Stimulated activated CD4-positive, alpha-beta T cell treated with anti-CD3 and anti-CD28 coated beads, Interleukin-1b, Interleukin-23, amount 100 ng/mL, for 48 hours (primary cell): ENCODE data around the gene SUDS3.

Source experiments
- DNase-seq: peaks from one replicate; pipeline ENCODE4 v3.0.0-alpha.2; 2020

Gene SUDS3

GRCh38 chr12:118357257-118358007 is 18.9 kb upstream of the SUDS3 start:
- peak; percentile 44 for DNase-seq

GRCh38 chr12:118358008-118358359 is 18.4 kb upstream of the SUDS3 start:
- no peak for DNase-seq

- DNase-seq = no peak
Observed at GRCh38 chr12:118358612-118359540, 17.5 kb upstream of the SUDS3 start.

- peak; percentile 21 for DNase-seq
Observed at GRCh38 chr12:118359541-118359915, 16.8 kb upstream of the SUDS3 start.

GRCh38 chr12:118361092-118361404 is 15.3 kb upstream of the SUDS3 start:
- no peak for DNase-seq

- DNase-seq = no peak
Observed at GRCh38 chr12:118361889-118362288, 14.5 kb upstream of the SUDS3 start.

GRCh38 chr12:118368821-118369220 is 7.5 kb upstream of the SUDS3 start:
- DNase-seq = no peak

GRCh38 chr12:118370601-118371000 is 5.8 kb upstream of the SUDS3 start:
- DNase-seq = no peak

GRCh38 chr12:118371321-118372282 is 4.8 kb upstream of the SUDS3 start:
- no peak for DNase-seq

GRCh38 chr12:118372541-118373495 is 3.5 kb upstream of the SUDS3 start, which contains the start of gene TAOK3:
TAOK3 (minus strand) TSS chr12:118372907; CDS start chr12:118255567, 117,340 bp downstream.
- peak; percentile 98 for DNase-seq

- DNase-seq = no peak
Observed at GRCh38 chr12:118373616-118374015, 2.7 kb upstream of the SUDS3 start.

- no peak for DNase-seq
Observed at GRCh38 chr12:118374126-118374725, 2.1 kb upstream of the SUDS3 start.

- no peak for DNase-seq
Observed at GRCh38 chr12:118374909-118375308, 1.4 kb upstream of the SUDS3 start.

- DNase-seq = no peak
Observed at GRCh38 chr12:118375348-118375747, 1.0 kb upstream of the SUDS3 start.

- no peak for DNase-seq
Observed at GRCh38 chr12:118377021-118377883, 897 bp downstream of the SUDS3 start.

- peak; percentile 64 for DNase-seq
Observed at GRCh38 chr12:118377884-118378470, 1.6 kb downstream of the SUDS3 start.

GRCh38 chr12:118391424-118391823 is 15.1 kb downstream of the SUDS3 start:
- no peak for DNase-seq

- no peak for DNase-seq
Observed at GRCh38 chr12:118391836-118392235, 15.5 kb downstream of the SUDS3 start.

GRCh38 chr12:118397708-118398440 is 21.5 kb downstream of the SUDS3 start:
- no peak for DNase-seq
